K562 treated with DMSO at 1 percent for 48 hours (cell line): ENCODE measurements around the gene ANKLE2. TPM values are rescaled to one million over a fixed set of nuclear protein-coding genes. Genes with fewer than 3 reads are reported as not detected.

Source experiments
- total RNA-seq: library from RNA; unstranded; fragments of 300-600 nt; gene quantifications from 2 replicates; pipeline ENCODE4 v1.2.3, GENCODE V29; 2022; ENCODE audit warnings: low replicate concordance; ENCODE audit errors: extremely low read depth

The ANKLE2 gene
- total RNA-seq, result not detected in 2 replicates

DNA sequence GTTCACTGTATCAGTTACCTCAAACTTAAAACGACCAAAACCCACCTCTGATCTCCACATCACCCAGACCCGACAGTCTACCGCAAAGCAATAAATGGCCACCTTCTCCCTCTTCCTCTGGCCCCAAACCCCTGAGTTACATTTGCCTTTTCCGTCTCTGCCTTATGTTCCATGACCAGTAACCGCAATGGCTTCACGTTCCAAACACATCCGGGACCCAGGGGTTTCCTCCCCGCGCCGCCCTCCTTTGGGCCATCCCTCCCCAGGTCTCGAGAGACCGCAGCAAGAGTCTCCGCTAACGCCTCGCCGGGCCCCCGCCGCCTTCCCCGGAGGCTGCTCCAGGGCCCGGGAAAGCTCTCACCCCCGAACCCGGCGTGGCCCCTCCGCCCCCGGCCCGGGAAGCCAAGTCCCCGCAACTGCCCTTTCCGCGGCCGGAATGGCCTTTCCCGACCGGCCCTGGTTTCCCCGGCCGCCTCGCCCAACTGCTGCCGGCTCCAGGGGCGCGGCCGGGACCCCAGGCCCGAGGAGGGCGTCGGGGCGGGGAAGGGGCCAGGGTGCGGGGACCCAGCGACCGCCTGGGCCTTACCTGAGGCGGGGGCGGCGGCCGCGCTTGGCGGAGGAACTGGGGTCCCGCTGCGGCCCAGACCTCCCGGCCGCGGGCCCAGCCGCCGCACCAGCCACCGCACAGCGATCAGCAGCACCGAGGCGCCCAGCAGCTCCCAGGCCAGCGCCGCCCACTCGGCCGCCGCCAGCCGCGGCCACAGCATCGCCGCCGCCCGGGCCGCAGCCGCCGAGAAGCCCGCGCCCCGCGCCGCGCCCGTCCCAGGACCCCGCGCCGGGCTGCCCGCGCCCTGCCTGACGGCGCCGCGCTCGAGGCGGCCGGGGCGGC, at the start of gene ANKLE2:
Gene ANKLE2, minus strand, starts transcription at position 801 of the 889 bp plus-strand sequence. Its CDS starts 34 bp downstream, at position 767.

DNA sequence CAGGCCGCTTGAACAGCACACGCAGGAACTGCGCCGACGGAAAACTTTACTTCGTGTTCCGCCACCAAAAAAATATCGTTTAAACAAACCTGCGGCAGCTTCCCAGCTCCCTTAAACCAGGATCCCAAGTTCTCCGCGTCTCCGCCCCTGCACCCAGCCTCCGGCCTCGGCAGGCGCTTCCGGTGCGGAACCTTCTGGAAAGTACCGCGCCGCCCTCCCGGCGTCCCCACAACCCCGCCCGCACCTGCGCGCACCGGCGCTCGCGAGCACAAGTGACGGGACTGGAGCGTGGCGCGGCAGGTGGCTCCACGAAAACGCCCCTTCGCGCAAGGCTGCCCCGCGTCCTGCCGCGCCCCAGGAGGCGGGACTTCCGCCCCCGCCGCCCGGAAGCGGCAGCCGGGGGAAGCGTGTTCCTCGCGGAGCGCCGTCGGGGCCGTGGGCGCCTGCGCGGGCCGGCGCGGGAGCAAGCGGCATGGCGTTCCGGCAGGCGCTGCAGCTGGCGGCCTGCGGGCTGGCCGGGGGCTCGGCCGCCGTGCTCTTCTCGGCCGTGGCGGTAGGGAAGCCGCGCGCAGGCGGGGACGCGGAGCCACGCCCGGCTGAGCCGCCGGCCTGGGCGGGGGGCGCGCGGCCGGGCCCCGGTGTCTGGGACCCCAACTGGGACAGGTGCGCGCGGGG, 51.1 kb downstream of the ANKLE2 start, which contains the start of gene PGAM5:
Gene PGAM5, plus strand, starts transcription at position 438 of the 675 bp plus-strand sequence. Its CDS starts 35 bp downstream, at position 473.

DNA sequence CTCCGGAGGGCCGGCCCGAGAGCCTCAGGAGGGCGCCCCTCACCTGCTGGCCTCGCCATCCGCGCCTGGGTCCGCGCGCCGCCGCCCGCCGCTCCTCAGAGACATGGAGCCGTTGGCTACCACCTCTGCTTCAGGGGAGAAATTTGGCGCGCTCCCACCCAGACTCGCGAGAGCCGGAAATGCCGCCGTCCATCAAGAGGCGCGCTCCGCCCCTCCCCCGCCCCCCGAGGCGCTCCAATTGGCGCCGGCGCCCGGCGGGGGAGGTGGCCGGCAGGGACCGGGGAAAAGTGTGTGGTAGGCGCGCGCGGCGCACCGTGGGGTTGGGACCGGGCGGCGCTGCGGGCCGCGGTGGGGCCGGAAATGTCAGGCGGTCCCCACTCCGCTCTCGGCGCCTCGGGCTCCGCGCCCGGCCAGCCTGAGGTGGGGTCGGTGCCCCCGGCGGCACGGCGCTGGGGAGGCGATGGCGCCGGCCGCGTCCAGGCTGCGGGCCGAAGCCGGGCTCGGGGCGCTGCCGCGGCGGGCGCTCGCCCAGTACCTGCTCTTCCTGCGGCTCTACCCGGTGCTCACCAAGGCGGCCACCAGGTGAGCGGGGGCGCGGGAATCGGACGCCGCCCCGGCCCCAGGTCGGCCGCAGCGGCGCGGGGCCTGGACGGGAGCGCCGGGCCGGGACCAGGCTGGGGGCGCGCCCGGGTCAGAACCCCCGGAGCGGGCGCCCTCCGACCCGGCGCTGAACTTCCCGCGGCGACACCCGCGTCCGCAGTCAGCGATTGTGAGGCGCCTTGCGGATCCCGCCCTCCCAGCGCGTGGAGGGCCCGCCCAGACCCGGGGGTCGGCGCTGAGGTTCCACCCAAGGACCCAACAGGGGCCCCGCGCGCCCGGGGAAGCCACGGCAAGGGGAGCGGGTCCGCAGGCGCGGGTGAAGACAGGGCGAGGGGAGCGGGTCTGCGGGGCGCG, 74.1 kb downstream of the ANKLE2 start, which contains the start of the genes POLE and PXMP2:
Gene POLE, minus strand, starts transcription at position 132 of the 954 bp plus-strand sequence. Its CDS starts 27 bp downstream, at position 105.
Gene PXMP2, plus strand, starts transcription at position 377 of the 954 bp plus-strand sequence. Its CDS starts 84 bp downstream, at position 461.

Other genes with a start within 250 kb of the ANKLE2 start
- gene LRCOL1, start 151.2 kb downstream of the ANKLE2 start, total RNA-seq, result not detected in 2 replicates
- gene P2RX2, start 143.1 kb downstream of the ANKLE2 start, total RNA-seq, result not detected in 2 replicates
- gene POLE, start 74.5 kb downstream of the ANKLE2 start, total RNA-seq, result 283 TPM in 1 of 2 replicates, not detected in the other
- gene PXMP2, start 74.2 kb downstream of the ANKLE2 start, total RNA-seq, result not detected in 2 replicates
- not detected in 2 replicates for gene PGAM5, start 51.0 kb downstream of the ANKLE2 start, total RNA-seq
- not detected in 2 replicates for gene GOLGA3, start 67.0 kb upstream of the ANKLE2 start, total RNA-seq
- not detected in 2 replicates for gene CHFR, start 125.8 kb upstream of the ANKLE2 start, total RNA-seq
- gene ZNF605, start 194.5 kb upstream of the ANKLE2 start, total RNA-seq, result not detected in 2 replicates
- not detected in 2 replicates for gene ZNF26, start 224.5 kb upstream of the ANKLE2 start, total RNA-seq